HEK293 (cell line): Measurements from ENCODE around the gene NLRC4.

Source experiments
- CTCF ChIA-PET: fragments of 350-600 bp; formaldehyde crosslinking; extraction: SDS; loops from one replicate; lab custom pipeline; 2021; ENCODE audit warnings: antibody characterized with exemption; lab: Yijun Ruan, JAX
- POLR2A ChIA-PET: fragments of 300-600 bp; formaldehyde crosslinking; extraction: SDS; loops from one replicate; lab custom pipeline; 2020; ENCODE audit warnings: antibody characterized with exemption, inconsistent platforms; lab: Yijun Ruan, JAX
- H3K27ac ChIP-seq: fragments of 200-500 bp; sonication (Bioruptor generic); 2 replicates; pipeline ENCODE4 v1.5.1; 2014; ENCODE audit warnings: low read depth, low read length, control low read depth, inconsistent platforms; ENCODE audit errors: extremely low read depth
- H3K36me3 ChIP-seq, 2 experiments: fragments of 200-500 bp in 1 of 2; sonication (Bioruptor generic) in 1 of 2; 1 replicate in 1 of 2; 2 replicates in 1 of 2; pipeline ENCODE4 v1.5.1; 2014 to 2017; ENCODE audit warnings: inconsistent platforms in 2 of 2, low read length in 2 of 2; ENCODE audit not compliant: control insufficient read depth in 2 of 2, insufficient read depth in 1 of 2
- H3K4me1 ChIP-seq: fragments of 200-500 bp; sonication (Bioruptor generic); 2 replicates; pipeline ENCODE4 v1.5.1; 2014; ENCODE audit warnings: mild to moderate bottlenecking, low read length, inconsistent platforms; ENCODE audit not compliant: control insufficient read depth, insufficient read depth
- H3K4me3 ChIP-seq: 2 replicates; pipeline ENCODE4 v1.5.1; 2011; ENCODE audit warnings: low read depth, mild to moderate bottlenecking, control low read depth, low read length, moderate library complexity
- H3K9me3 ChIP-seq: fragments of 200-500 bp; sonication (Bioruptor generic); 2 replicates; pipeline ENCODE4 v1.5.1; 2014; ENCODE audit warnings: low read depth, low read length, inconsistent platforms; ENCODE audit not compliant: control insufficient read depth, insufficient read depth
- PRDM2 ChIP-seq: fragments of 450-650 bp; formaldehyde crosslinking; IDR thresholded peaks from 2 replicates; pipeline ENCODE4 v1.5.1; 2016; ENCODE audit warnings: missing biosample characterization, missing genetic modification characterization, borderline replicate concordance
- TSHZ1 ChIP-seq: fragments of 450-650 bp; formaldehyde crosslinking; IDR thresholded peaks from 2 replicates; pipeline ENCODE4 v1.5.1; 2016; ENCODE audit warnings: missing biosample characterization, missing genetic modification characterization, borderline replicate concordance
- ZBTB26 ChIP-seq: fragments of 450-650 bp; formaldehyde crosslinking; optimal IDR thresholded peaks from 2 replicates; pipeline ENCODE3; 2016; ENCODE audit warnings: missing biosample characterization, mild to moderate bottlenecking, missing genetic modification characterization
- ZBTB8A ChIP-seq: fragments of 450-650 bp; formaldehyde crosslinking; IDR thresholded peaks from 2 replicates; pipeline ENCODE4 v1.5.1; 2016; ENCODE audit warnings: missing biosample characterization, missing genetic modification characterization
- ZNF138 ChIP-seq: fragments of 450-650 bp; formaldehyde crosslinking; IDR thresholded peaks from 2 replicates; pipeline ENCODE4 v1.5.1; 2016; ENCODE audit warnings: missing biosample characterization, missing genetic modification characterization, borderline replicate concordance
- ZNF140 ChIP-seq: fragments of 450-650 bp; formaldehyde crosslinking; IDR thresholded peaks from 2 replicates; pipeline ENCODE4 v1.5.1; 2016; ENCODE audit warnings: missing biosample characterization, missing genetic modification characterization
- ZNF19 ChIP-seq: fragments of 450-650 bp; formaldehyde crosslinking; IDR thresholded peaks from 2 replicates; pipeline ENCODE4; 2016; ENCODE audit warnings: missing biosample characterization, missing genetic modification characterization, low read depth
- ZNF214 ChIP-seq: fragments of 450-650 bp; formaldehyde crosslinking; IDR thresholded peaks from 2 replicates; pipeline ENCODE4 v1.5.1; 2017; ENCODE audit warnings: missing biosample characterization, mild to moderate bottlenecking, missing genetic modification characterization, borderline replicate concordance
- ZNF239 ChIP-seq: fragments of 450-650 bp; formaldehyde crosslinking; IDR thresholded peaks from 2 replicates; pipeline ENCODE4 v1.5.1; 2016; ENCODE audit warnings: missing biosample characterization, missing genetic modification characterization
- ZNF26 ChIP-seq: fragments of 450-650 bp; formaldehyde crosslinking; IDR thresholded peaks from 2 replicates; pipeline ENCODE4 v1.5.1; 2016; ENCODE audit warnings: missing biosample characterization, missing genetic modification characterization
- ZNF501 ChIP-seq: fragments of 450-650 bp; formaldehyde crosslinking; IDR thresholded peaks from 2 replicates; pipeline ENCODE4 v1.5.1; 2016; ENCODE audit warnings: missing biosample characterization, missing genetic modification characterization
- ZNF544 ChIP-seq: fragments of 450-650 bp; formaldehyde crosslinking; IDR thresholded peaks from 2 replicates; pipeline ENCODE4 v1.5.0; 2017; ENCODE audit warnings: missing biosample characterization, missing genetic modification characterization
- ZNF707 ChIP-seq: fragments of 450-650 bp; formaldehyde crosslinking; IDR thresholded peaks from 2 replicates; pipeline ENCODE4 v1.5.1; 2016; ENCODE audit warnings: missing biosample characterization, missing genetic modification characterization
- ZSCAN16 ChIP-seq: fragments of 450-650 bp; formaldehyde crosslinking; IDR thresholded peaks from 2 replicates; pipeline ENCODE4 v1.5.1; 2016; ENCODE audit warnings: missing biosample characterization, missing genetic modification characterization
- ZSCAN30 ChIP-seq: fragments of 450-650 bp; IDR thresholded peaks from 2 replicates; pipeline ENCODE4 v1.5.1; 2018; ENCODE audit warnings: missing biosample characterization, mild to moderate bottlenecking, missing genetic modification characterization, moderate library complexity

Gene NLRC4

GRCh38 chr2:32235315-32235714 is 29.4 kb downstream of the NLRC4 start:
- no peaks in the 10 kb centered on the region for H3K4me1 ChIP-seq
- H3K9me3 ChIP-seq = no peaks in the 10 kb centered on the region
- H3K27ac ChIP-seq = no peak overlapping the region
- no peak for TF ChIP-seq ZSCAN16 (tag by site-specific recombination)
- TF ChIP-seq PRDM2 (tag by site-specific recombination) = no peak
- TF ChIP-seq ZNF501 (tag by site-specific recombination) = no peak
- TF ChIP-seq ZBTB26 (tag by site-specific recombination) = no peak
- TF ChIP-seq ZNF544 (tag by site-specific recombination) = no peak
- no peak for TF ChIP-seq ZSCAN30
- TF ChIP-seq ZNF707 (tag by site-specific recombination) = no peak
- no peak for TF ChIP-seq ZNF239 (tag by site-specific recombination)
- TF ChIP-seq ZBTB8A (tag by site-specific recombination) = no peak
- TF ChIP-seq ZNF214 (tag by site-specific recombination) = no peak
- no peak for TF ChIP-seq ZNF138 (tag by site-specific recombination)
- no peak for TF ChIP-seq ZNF26 (tag by site-specific recombination)
- TF ChIP-seq ZNF19 (tag by site-specific recombination) = no peak
- TF ChIP-seq TSHZ1 = no peak
- TF ChIP-seq ZNF140 (tag by site-specific recombination) = no peak
- ChIA-PET CTCF (interaction anchor here (0.6 to 2.0 kb wide), 3 partner anchors 12 to 516 kb away, joined by 3 to 5 read pairs (median 4); no protein-coding TSS in a partner anchor), POLR2A (no interaction called here)
- no peak overlapping the region for H3K4me3 ChIP-seq
- peaks cover 0 to 5% of the 10 kb centered on the region in 2 experiments; a peak in 2 of 3 replicates for H3K36me3 ChIP-seq
